Adrenal gland (tissue), 12 donors: ENCODE results near the gene RGMB. TPM values are rescaled to one million over a fixed set of nuclear protein-coding genes. Genes with fewer than 3 reads are reported as not detected.

ENCODE experiments used
- DNase-seq, 7 donors: peaks; one replicate each; pipeline ENCODE4 v3.0.0-alpha.2; 2019 to 2020
- H3K27ac ChIP-seq, 5 donors: fragments of 200-600 bp; sonication (generic) in 4 of 5; 1 replicate in 3 of 5; 2 replicates in 2 of 5; pipeline versions ENCODE4 v1.5.1 to v1.8.0; 2016 to 2020; ENCODE audit warnings: mild to moderate bottlenecking in 1 of 5
- H3K27me3 ChIP-seq: fragments of 200-600 bp; 2 replicates; pipeline ENCODE4 v1.8.0; 2021
- H3K36me3 ChIP-seq, 2 donors: fragments of 200-600 bp; replicated peaks in 1 of 2; 1 replicate in 1 of 2; 2 replicates in 1 of 2; pipeline versions ENCODE4 v1.5.1 to v1.8.0; 2018 to 2022
- H3K4me1 ChIP-seq, 2 donors: fragments of 200-600 bp; replicated peaks in 1 of 2; 1 replicate in 1 of 2; 2 replicates in 1 of 2; pipeline versions ENCODE4 v1.5.1 to v1.8.0; 2018 to 2021
- H3K4me3 ChIP-seq, 4 donors: fragments of 200-600 bp; sonication (generic) in 3 of 4; one replicate each; pipeline ENCODE4 v1.5.1; 2016 to 2018
- H3K9me3 ChIP-seq, 3 donors: fragments of 200-600 bp; sonication (generic) in 1 of 3; replicated peaks in 1 of 3; 1 replicate in 2 of 3; 2 replicates in 1 of 3; pipeline versions ENCODE4 v1.5.1 to v1.8.0; 2016 to 2021
- CTCF ChIP-seq, 6 experiments: fragments of 450-650 bp in 4 of 6; fragments of 200-600 bp in 2 of 6; sonication (generic) in 1 of 6; IDR thresholded peaks; 1 replicate in 5 of 6; 2 replicates in 1 of 6; pipeline versions ENCODE4 v1.5.1 to v1.8.0; 2016 to 2021; ENCODE audit warnings: antibody characterized with exemption in 6 of 6, mild to moderate bottlenecking in 2 of 6, moderate library complexity in 1 of 6
- POLR2A ChIP-seq, 2 donors: fragments of 450-650 bp; IDR thresholded peaks; one replicate each; pipeline ENCODE4 v1.6.1; 2017; ENCODE audit warnings: antibody characterized with exemption in 2 of 2, mild to moderate bottlenecking in 2 of 2, moderate library complexity in 1 of 2
- WGBS, 4 donors: extraction: QIAGEN DNeasy Blood & Tissue Kit in 2 of 4; methylation state at CpG; one replicate each; pipeline versions ENCODE4 v1.1.5 to v1.1.7; 2013 to 2017; 5-methylcytosine and 5-hydroxymethylcytosine counted together
- intact Hi-C, 2 donors: fragments of 100-400 bp; cut with DNase I; formaldehyde crosslinking; loops; one replicate each; pipeline versions ENCODE4 v1.14.1 to v1.15.0; 2022 to 2023
- polyA plus RNA-seq, 3 donors: library from polyadenylated mRNA; stranded (reverse); fragments of 200-250 nt in 2 of 3; fragments of 350-450 nt in 1 of 3; fragmentation: Illumina TruSeq in 1 of 3; extraction: RNeasy Lipid Tissue Mini Kit (QIAGEN cat#74804) in 1 of 3; gene quantifications; one replicate each; pipeline ENCODE4 v1.2.3, GENCODE V29; 2013 to 2014
- total RNA-seq, 9 donors: library from RNA; depleted of rRNA in 4 of 9; stranded (reverse); fragments of >200 nt in 4 of 9; fragments of 120-200 nt in 1 of 9; fragmentation: NEBNext Ultra II Directional in 1 of 9; extraction: Animal tissue kit (Norgen Biotek cat#: 25700) in 1 of 9; gene quantifications; one replicate each; pipeline versions ENCODE4 v1.1.0 to v1.2.4, GENCODE V29; 2013 to 2023
- donor health status: healthy with polysubstance abuse.
- donor health status: Bipolar disorder and iron deficiency.
- donor health status: DM: yes; HTN: yes; CAD: no.
- donor health status: DM: no; HTN: no; CAD: no.
- donor health status: DM: no; HTN: no; CAD: no.
- donor health status: DM: yes; HTN: yes; CAD: no.

Gene RGMB
- total and polyA plus RNA-seq, 12 donors: 1.0 to 14.4 (median 9.6) TPM

- H3K4me1 ChIP-seq: peaks cover 0 to 4% of the 10 kb centered on the region in 2 donors
- no peak overlapping the region for H3K27ac ChIP-seq
- no peaks in the 10 kb centered on the region for H3K27me3 ChIP-seq
- intact Hi-C loops: no loop called here
- WGBS, 4 donors: 10 to 13% (median 12%) methylated on average over 7 of the region's 7 CpGs
- peak in 6 of 7 donors; percentile 39 to 65 (median 56) for DNase-seq
- TF ChIP-seq CTCF (IDR thresholded peaks at IDR 0.05): peak; percentile 66 to 82 (median 74)
- no peak for TF ChIP-seq POLR2A (IDR thresholded peaks at IDR 0.05)
- H3K4me3 ChIP-seq: no peak overlapping the region
- peaks cover 0 to 7% of the 10 kb centered on the region in 2 donors for H3K36me3 ChIP-seq
- H3K9me3 ChIP-seq: no peaks in the 10 kb centered on the region
Measured at GRCh38 chr5:98796197-98796972, 22.9 kb downstream of the RGMB start.

GRCh38 chr5:98798371-98798770, 24.9 kb downstream of the RGMB start:
- H3K36me3 ChIP-seq: peaks cover 0 to 3% of the 10 kb centered on the region in 2 donors
- no peak for DNase-seq
- no peak overlapping the region for H3K27ac ChIP-seq
- H3K4me3 ChIP-seq: no peak overlapping the region
- WGBS, 4 donors: 39 to 90% (median 88%) methylated on average over 1 of the region's 1 CpG
- intact Hi-C loops: no loop called here
- H3K27me3 ChIP-seq: no peaks in the 10 kb centered on the region
- H3K4me1 ChIP-seq: no peaks in the 10 kb centered on the region
- no peaks in the 10 kb centered on the region for H3K9me3 ChIP-seq
- TF ChIP-seq CTCF (IDR thresholded peaks at IDR 0.05) (no peak), POLR2A (IDR thresholded peaks at IDR 0.05) (no peak)

- Histone ChIP-seq H3K4me1 (no peaks in the 10 kb centered on the region), H3K27me3 (no peaks in the 10 kb centered on the region), H3K36me3 (no peaks in the 10 kb centered on the region), H3K27ac (no peak overlapping the region), H3K9me3 (no peaks in the 10 kb centered on the region), H3K4me3 (no peak overlapping the region)
- intact Hi-C loops: no loop called here
- no peak for TF ChIP-seq POLR2A (IDR thresholded peaks at IDR 0.05)
- no peak for TF ChIP-seq CTCF (IDR thresholded peaks at IDR 0.05)
- no peak for DNase-seq
- 87 to 96% (median 94%) methylated on average over 3 of the region's 3 CpGs for WGBS, 4 donors
Measured at GRCh38 chr5:98798847-98799246, 25.4 kb downstream of the RGMB start.

GRCh38 chr5:98804066-98804465, 30.6 kb downstream of the RGMB start:
- DNase-seq: no peak
- Histone ChIP-seq H3K4me3 (no peak overlapping the region), H3K27me3 (no peaks in the 10 kb centered on the region), H3K4me1 (no peaks in the 10 kb centered on the region), H3K27ac (no peak overlapping the region), H3K36me3 (no peaks in the 10 kb centered on the region), H3K9me3 (peaks cover 0 to 8% (median 7%) of the 10 kb centered on the region in 3 donors)
- intact Hi-C loops: no loop called here
- WGBS, 4 donors: 89 to 97% (median 95%) methylated on average over 2 of the region's 2 CpGs
- TF ChIP-seq POLR2A (IDR thresholded peaks at IDR 0.05) (no peak), CTCF (IDR thresholded peaks at IDR 0.05) (no peak)
